GM18858 (cell line): ENCODE data around the gene TOMM6.
A peak's percentile ranks its signal among the peaks of the same experiment; 100 is the strongest.
"Not testable (repeated sequence)": the region's sequence is repeated elsewhere in the genome, so short reads cannot be mapped to it uniquely, and the experiment has no call there.

Source experiments
- ATAC-seq: cut with Tn5 transposase; IDR thresholded peaks from one replicate; pipeline ENCODE4 v1.9.1; 2021; ENCODE audit not compliant: unreplicated experiment

Gene TOMM6

DNA sequence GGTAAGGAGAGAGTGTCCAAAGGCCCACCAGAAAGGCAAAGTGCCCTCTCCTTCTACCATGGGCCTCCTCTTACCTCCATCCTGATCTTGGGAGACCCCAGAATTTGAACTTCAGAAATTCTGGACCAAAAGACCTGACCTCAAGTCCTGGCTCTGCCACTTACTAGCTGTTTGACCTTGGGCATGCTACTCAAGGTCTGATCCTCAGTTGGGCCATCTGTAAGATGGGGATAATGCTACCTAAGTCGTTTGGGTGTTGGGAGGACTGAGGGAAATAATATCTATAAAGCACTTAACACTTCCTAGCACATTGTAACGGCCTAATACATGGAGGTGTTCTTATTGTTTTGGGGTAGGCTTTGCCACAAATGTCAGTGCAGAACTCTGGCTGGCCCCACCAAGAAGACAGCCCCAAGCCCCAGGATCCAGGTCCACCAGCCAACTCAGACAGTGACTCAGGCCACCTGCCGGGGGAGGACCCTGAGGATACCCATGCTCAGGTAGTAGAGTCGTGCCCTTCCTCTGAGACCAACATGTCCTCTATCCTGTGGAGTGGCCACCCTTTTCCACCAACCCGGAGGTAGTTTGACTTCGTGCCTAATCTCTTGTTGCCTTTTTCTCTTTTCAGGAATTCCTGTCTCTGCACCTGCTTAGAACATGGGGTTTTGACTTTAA, 4.3 kb upstream of the TOMM6 start:
- ATAC-seq: no peak

DNA sequence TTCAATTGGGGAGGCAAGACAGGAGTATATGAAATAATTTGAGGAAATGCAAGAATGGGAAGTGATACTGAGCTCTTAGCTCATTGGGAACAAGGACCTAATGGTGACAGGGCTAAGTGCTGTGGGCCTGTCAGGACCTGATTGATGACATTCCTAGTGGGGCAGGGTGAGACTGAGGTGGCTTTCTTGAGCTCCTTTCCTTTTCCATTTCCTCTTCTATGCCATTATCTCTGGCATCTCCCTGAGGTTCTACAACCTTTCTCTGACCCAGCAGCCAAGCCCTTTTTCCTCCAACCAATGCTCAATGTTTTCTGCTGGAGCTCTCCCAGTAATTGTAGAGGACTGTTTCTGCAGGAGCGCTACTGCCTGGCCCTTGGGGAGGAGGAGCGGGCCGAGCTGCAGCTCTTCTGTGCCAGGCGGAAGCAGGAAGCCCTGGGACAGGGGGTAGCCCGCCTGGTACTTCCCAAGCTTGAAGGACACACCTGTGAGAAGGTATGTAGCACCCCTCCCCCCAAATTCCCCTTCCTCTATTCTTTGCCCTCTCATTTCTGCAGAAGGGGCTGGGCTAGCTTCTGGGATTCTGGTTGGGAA, 2.8 kb upstream of the TOMM6 start:
- no peak for ATAC-seq

DNA sequence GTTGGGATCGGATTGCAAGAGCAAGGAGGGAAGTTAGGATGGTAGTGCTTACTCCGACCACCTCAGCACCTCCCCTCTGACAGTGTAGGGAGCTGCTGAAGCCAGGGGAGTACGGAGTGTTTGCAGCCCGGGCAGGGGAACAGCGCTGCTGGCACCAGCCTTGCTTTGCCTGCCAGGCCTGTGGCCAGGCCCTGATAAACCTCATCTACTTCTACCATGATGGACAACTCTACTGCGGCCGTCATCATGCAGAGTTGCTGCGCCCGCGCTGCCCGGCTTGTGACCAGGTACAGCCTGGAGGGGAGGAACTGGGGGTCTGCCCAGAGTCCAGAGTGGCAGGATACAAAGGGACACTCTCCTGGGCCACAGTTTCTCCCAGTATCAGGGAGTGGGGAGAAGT, 2.2 kb upstream of the TOMM6 start:
- ATAC-seq: no peak

DNA sequence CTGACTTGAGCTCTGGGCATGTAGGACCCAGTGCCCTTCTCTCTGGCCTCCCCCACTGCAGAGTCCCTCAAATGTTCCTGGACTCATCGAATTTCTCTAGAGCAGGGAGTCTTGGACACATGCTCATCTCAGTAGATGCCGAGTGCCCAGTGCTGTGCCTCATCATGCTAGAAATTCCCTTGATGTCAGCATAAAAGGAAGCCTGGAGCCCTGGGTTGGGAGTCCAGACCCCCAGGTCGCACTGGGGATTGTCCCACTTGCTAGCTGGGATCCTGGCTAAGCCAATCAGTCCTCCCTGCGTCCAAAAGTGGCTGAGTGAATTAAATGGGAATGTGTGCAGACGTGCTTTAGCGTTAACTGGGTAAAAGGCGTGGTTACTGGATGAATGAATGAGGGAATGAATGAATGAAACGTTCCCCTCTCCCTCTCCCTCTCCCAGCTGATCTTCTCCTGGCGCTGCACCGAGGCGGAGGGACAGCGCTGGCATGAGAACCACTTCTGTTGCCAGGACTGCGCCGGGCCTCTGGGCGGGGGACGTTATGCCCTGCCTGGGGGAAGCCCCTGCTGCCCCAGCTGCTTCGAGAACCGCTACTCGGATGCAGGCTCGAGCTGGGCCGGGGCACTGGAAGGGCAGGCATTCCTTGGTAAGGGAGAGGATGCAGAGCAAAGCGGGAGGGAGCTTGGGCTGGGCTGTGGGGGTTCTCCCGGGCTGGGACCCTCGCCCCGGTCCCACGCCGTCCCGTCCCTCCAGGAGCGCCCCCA, 1.6 kb upstream of the TOMM6 start:
- no peak for ATAC-seq

DNA sequence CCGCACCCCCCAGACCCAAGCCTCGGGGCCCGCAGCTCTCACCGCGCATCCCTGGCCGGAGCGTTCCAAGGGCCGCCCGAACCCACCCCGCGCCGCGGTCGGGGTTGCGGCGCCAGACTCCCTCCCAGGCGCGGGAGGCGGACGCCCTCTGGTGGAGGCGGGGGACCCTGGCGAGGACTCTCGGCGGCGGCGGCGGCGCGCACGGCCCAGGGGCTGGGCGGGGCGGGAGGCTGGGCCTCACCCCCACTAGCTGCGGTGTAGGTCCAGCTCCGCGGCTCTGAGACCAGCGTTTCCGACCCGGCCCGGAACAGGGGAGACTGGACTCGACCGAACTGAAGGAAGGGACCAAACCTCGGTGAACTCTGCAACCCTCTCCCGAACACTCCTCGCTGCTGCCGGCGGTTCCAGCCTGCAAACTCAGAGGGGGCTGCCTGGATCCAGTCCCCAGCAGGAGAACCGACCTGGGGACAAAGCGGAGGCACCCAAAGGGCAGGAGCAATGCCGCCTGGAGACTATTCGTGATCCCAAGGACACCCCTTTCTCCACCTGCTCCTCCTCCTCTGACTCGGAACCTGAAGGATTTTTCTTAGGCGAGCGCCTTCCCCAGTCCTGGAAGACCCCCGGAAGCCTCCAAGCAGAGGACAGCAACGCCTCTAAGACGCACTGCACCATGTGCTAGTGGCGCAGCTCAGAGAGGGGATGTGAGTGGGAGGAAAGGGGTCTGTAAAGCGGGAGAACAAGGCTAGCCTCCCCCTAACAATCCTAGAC, 859 bp upstream of the TOMM6 start:
- peak; percentile 34 for ATAC-seq

DNA sequence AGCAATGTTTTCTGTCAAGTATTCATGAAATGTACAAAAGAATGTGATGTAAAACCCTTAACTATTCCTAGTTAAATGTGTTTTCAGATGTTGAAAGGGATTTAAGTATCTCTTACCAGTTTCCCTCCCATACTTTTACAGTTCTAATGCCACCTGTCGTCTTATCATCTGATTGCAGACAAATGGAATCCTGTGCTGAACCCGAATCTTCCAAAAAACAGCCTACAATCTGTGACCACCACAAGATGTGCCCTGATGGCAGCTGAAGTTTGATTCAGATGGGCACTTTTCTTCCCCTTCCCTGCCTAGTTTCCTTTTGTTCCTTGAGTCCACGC, 1.9 kb downstream of the TOMM6 start:
- ATAC-seq: no peak

DNA sequence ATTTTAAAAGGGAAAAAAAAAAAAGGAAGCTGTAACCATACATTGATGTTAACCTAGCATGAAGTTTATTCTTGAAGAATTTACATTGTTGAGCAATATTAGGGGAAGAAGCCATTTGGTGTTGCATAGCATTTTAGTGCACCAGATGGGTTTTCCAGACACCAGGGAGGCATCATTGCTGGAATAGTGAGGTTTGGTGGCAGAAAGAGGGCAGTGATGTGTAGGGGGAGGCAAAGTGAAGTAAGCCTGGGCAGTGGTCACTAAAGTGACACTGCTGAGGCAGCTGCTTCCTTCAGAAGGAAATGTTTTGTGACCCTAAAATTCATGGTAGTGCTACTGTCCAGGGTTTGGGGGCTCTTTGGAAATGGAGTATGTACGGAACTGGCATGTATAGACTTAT, 2.6 kb downstream of the TOMM6 start:
- ATAC-seq: no peak

DNA sequence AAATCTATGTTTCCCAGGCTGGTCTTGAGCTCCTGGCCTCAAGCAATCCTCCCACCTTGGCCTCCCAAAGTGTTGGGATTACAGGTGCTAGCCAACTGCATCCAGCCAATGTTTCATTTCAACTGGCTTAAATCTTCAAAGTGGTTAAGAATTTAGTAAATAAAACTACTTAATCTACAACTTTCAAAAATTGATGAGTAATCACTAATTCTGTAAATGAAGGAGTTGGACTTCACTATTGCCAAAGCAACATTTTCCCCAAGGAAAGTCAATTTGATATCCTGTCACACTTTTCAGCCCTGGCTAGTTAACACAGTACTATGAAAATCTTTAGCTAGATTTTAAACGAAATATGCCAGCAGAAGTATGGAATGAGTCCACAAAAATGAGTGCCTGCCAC, 3.8 kb downstream of the TOMM6 start:
- no peak for ATAC-seq

DNA sequence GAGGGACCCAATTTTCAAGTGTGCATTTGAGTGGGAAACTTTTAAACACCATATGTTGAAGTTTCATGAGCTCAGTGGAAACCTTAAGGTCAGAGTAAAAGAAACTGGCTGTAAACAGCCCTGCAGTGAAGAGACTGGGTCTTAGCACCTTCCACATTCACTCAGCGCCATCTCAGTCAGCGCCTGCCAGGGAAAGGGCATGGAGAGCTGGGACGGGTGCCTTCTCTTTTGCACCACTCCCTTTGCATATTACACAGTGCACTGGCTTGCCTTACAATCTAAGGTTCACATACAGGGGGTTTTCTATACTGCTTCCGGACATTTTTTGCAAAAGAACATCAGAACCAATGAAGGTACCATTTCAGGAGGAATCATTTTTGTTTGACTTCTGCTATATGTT, 4.5 kb downstream of the TOMM6 start:
- no peak for ATAC-seq

DNA sequence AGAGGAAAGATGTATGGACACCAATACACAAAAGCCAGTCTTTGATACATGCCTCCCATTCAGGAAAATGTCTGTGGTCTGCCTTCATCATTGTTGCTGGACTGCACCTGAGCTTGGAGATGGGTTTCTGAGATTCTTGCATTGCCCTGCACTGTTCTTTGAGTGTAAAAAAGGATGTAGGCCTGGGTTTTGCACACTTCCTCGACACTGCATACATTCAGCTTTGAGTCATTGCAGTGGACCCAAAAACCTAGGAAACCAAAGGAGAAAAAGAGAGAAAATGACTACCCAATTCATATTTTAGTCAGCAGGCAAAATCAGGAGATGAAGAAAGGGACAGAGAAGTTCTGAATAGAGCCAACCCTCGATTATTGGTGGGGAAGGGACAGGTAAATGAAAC, 9.0 kb downstream of the TOMM6 start:
- ATAC-seq: no peak

DNA sequence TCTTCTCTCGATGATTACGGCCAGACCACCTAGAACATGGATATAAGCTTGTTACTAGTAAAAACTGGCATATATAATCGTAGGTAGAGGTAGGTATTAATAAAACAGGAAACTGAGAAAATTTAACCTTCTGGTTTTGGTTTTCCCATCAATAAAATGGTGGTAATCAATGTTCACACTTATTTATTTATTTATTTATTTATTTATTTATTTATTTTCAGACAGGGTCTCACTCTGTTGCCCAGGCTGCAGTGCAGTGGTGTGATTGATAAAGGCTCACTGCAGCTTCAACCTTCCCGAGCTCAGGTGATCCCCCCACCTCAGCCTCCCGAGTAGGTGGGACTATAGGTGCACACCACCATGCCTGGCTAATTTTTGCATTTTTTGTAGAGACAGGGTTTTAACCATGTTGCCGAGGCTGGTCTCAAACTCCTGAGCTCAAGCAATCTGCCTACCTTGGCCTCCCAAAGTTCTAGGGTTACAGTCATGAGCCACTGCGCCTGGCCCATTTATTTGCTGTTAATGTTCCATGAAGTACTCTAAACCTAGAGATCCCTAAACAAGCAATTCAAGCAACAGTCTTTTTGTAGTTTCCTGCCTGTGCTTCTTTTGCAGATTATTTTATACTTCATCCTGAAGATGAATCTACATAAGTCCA, 11.5 kb downstream of the TOMM6 start:
- no peak for ATAC-seq

DNA sequence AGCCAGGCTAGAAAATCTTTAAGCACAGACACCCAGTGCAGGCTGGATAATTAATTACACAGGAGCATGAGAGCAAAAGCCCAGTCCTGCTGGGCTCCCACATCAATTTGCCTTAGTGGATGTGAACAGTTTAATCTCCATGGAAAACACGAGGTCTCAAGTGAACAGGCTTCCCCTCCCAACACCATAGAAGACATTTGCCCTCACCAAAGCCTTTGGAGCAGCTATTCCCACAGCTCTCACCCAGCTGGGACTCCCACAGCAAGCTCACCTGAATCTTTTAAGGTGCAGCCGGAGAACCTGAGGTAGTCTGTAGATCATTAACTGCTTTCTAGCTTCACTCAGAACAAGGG, 12.0 kb downstream of the TOMM6 start:
- ATAC-seq: no peak

DNA sequence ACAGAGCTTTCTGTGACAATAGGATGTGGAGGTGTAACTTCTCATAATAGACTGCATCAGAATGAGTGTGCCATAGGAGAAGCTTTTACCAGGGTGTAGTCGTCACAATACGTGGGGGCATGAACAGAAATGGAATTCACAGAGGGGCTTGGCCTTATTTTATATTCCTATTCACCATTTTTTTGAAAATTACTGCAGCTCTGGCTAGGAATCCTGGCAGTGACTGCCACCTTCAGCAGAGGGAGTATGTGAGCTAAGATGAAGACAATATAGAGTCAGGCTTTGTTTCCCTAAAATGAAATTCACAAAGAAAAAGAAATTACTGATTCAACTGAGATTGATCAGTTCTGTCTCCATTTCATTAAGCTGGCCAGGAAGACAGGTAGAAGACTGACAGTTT, 13.9 kb downstream of the TOMM6 start:
- no peak for ATAC-seq

DNA sequence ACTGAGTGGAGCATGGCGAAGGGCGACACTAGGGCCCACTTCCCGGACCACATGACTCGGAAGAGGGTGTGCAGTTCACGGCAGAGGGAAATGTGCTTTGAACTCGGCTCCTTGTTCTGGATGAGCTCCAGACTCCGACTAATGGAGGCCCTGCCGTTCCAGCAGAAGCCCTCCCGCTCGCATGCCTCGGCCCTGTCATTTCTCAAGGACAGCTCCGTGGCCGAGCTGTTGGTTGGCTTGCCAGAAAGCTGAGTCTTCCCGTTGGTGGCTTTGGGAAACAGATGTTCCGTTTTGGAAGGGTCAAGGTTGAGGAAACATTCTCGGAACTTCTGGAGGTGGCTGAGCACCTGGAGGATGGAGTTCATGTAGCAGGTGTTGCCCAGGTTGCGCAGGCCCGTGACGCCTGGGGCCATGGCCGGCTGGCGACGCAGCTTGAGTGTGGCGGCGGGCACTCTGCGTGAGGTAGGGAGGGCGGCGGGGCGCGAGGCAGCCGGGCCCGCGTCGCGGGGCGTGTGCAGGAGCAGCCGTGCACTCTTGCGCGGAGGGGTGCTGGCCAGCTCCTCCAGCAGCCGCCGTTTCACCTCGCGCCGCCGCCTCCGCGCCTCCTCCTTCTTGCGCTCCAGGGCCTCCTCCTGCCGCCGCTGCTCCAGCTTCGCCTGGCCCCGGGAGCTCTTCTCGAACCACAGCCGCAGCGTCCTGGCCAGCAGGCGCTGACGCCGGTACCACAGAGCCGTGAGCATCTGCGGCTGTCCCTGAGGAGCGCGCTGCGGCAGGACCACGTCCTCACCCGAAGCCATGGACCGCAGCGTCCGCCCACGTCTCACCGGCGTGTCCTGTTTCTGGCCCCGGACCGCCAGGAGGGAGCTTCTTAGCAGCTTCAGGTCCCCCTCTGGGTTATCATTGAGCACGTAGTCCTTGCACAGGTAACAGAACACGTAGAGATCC, 18.6 kb downstream of the TOMM6 start:
- no peak for ATAC-seq

DNA sequence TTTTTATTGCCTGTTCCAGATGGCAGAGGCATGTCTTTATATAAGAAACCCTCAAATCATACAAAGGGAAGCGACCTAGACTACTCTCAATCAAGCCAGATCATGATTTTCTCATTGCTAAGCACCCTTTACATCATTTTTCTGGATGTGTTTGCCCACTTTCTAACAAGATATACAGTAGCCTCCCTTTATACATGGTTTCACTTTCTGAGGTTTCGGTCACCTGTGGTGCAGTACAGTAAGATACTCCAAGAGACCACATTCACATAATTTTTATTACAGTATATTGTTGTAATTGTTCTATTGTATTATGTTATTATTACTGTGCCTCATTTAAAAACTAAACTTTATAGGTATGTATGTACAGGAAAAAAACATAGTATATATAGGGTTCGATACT, 23.6 kb downstream of the TOMM6 start:
- ATAC-seq: no peak

DNA sequence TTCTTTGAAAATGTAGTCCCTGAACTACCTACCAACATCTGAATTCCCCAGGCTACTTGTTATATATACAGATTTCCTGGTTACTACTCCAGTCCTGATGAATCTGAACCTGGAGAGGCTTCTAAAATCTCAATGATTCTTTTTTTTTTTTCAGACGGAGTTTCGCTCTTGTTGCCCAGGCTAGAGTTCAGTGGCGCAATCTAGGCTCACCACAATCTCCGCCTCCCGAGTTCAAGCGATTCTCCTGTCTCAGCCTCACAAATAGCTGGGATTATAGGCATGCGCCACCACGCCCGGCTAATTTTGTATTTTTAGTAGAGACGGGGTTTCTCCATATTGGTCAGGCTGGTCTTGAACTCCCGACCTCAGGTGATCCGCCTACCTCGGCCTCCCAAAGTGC, 24.5 kb downstream of the TOMM6 start:
- ATAC-seq: not testable (repeated sequence)

DNA sequence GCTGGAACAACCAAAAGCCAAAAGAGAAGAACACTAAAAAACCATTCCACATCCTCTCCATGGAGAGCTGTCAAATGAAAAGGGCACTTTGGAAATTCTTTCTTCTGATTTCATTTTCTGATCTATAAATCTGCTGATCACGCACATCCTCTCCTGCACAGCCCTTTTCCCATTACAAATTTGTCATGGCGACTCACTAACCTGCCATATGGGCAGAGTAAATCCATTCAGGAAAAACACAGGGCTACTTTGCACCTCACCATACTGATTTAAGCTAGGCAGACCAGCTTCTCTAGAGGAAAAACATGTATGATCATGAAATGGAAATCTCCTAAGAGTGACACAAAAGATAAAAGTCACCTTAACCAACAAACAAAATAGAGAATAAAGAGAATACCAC, 26.0 kb downstream of the TOMM6 start:
- no peak for ATAC-seq

DNA sequence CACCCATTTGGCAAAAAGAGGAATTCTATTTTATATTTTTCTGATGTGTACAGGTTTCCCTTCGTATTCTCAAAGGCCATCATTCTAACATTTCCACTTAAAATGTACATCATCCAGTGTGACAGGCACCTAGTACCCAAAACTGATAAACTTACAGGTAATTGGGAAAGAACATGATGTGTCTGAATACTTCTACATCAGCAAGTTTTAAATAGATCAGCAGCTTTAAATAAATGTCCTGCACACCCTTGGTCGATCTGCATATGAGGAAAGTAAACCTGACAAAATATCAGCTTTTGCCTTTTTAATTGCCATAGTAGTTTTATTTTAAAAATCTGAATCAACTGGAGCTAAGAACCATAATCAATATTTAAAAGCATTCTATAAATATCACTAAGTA, 26.5 kb downstream of the TOMM6 start:
- no peak for ATAC-seq

DNA sequence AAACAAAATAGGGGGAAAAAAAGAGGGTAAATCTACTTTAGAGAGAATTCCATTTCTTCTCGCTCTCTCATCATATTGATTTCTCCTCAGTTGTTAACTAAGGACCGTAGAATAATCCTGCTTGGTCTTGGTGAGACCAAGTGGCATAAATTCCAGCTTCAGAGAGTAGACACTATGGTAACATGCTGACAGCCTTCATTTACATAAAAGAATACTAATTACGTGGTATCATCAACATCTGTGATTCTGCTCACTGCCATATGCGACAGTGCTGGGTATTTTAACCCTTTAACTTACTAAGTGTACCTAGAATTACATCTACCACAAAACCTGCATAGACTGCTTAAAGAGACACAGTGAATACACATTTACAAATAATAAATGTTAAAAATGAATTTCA, 27.1 kb downstream of the TOMM6 start:
- ATAC-seq: no peak

DNA sequence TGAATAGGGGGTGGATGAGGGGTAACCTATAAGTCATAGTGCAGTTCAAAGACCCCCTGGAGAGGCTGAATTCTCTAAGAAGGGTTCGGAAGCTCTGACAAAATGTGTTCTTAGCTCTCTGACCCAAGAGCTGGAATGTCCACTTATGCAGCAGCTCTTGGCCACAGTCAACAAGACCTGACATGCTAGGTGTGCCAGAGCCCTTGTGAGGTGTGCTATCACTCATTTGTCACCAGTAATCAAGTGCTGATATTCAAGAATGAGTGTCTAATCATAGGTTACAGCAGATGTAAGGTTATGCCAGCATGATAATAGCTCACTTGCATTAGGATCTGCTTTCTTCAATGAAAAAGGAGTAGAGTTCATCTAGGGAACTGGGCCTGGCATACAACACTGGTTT, 28.1 kb downstream of the TOMM6 start:
- ATAC-seq: no peak
